ENCODE results near the gene AJM1.
"Not testable (repeated sequence)": the region's sequence is repeated elsewhere in the genome, so short reads cannot be mapped to it uniquely, and the experiment has no call there.

The AJM1 gene

DNA sequence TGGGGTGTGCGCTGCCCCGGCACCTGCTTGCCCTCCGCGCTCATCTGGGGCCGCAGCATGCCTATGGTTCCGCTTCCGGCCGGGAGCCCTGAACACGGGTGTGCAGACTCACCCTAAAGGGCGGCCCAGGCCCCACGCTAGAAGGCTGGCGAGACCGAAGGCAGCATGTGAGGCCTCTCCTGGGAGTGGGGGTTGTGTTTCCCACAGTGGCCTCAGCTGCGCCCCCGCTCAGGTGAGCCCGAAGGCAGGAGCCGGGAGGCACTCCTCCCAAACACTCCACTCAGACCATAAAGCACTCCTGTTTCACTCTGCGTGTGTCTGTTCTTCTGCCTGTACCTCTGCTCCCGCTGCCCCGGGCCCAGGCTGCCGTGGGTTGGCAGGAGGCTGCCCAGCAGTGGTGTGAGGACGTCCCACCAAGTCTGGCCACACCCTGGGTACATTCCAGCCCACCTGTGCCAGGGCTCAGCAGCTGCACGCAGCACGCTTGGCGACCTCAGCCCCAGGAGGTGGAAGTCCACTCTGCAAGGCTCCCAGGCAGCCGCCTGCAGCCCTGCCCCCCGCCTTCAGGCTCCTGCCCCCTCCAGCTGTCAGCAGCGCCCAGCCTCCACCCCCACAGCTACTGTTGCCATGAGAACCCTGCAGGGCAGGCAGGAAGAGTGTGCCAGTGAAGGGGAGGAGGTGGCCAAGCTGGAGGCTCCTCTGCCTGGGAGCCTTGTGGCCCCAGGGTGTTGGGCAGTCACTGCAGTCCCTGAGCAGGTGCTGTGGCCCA is 1.2 kb upstream of the AJM1 start:
- in situ Hi-C loops (cut with HindIII; ENCODE audit: low pct_ligation_motif_present, low pct_unique_long_range_greater_than_20kb, low sequenced_read_pairs) = no loop called here
- peak; percentile 43 for DNase-seq

GRCh38 chr9:136841646-136842379 is 465 bp upstream of the AJM1 start:
- DNase-seq; in situ Hi-C loops (cut with HindIII; ENCODE audit: low pct_ligation_motif_present, low pct_unique_long_range_greater_than_20kb, low sequenced_read_pairs): not testable (repeated sequence)

DNA sequence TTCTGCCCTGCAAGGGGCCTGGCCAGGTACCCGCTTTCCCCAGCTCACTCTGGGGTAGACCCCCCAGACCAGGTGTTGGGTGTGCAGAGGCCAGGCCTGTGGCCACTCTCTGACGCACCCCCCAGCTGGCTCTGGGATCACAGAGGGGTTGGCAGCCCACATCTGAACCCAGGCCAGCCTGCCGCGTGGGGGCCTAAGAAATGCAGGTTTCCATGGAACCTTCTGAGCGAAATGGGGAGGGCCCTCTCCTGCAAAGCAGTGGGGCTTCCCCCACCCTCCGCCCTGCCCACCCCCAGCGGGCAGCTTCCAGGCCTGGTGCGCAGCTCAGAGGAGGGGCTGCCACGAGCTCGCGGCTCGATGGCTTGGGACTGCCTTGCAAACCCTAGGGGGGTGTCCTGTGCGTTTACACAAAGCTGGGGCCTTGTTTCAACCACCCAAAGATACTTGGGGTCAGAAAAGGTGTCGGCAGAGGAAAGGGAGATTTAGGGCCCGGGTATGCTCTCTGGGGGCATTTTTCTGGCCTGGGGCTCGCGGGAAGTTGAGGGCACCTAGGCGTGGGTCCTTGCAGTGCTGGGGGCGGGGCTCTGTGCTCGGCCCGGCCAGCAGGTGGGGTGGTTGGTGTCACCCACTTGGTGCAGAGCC is 1.0 kb downstream of the AJM1 start:
- in situ Hi-C loops (cut with HindIII; ENCODE audit: low pct_ligation_motif_present, low pct_unique_long_range_greater_than_20kb, low sequenced_read_pairs); DNase-seq: not testable (repeated sequence)

DNA sequence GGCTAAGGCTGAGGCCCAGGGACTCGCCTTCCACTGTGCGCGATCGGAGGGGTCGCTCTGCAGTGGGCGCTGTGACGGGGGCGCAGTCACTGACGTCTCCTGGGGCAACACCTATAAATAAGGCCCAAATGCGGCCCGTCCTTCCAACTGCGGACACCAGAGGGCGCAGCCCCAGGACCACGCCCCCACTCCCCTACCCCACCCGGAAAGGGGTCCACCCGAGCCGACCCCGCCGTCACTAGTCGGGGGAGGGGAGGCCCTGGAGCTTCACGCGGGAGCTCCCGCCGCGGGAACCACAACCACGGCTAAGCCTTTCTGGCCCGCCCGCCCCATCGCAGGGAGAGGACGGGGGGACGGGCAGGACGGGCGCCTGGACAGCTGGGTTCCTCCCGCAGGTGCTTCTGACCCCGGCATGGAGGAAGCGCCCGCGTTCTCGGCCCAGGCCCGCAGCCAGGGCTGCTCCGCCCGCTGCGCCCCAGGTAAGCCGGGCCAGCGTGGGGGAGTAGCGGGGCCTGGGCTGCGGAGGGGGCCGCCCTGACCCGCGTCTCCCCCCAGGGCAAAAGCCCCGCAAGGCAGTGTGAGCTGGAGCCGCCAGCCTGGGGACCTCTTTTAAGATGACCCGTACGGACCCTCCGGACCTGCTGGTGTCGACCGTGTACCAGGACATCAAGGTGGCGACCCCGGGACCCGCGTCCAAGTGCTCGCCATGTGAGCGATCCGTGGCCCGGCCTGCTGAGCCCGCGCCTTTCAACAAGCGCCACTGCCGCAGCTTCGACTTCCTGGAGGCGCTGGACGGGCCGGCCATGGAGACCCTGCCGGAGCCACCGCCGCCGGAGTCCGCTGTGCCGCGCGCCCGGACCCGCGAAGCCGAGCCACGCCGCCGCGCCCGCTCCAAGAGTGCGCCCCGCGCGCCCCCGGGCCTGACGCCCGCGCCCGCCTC is 1.8 kb downstream of the AJM1 start:
- peak; percentile 25 for DNase-seq
- in situ Hi-C loops (cut with HindIII; ENCODE audit: low pct_ligation_motif_present, low pct_unique_long_range_greater_than_20kb, low sequenced_read_pairs) = not testable (repeated sequence)

DNA sequence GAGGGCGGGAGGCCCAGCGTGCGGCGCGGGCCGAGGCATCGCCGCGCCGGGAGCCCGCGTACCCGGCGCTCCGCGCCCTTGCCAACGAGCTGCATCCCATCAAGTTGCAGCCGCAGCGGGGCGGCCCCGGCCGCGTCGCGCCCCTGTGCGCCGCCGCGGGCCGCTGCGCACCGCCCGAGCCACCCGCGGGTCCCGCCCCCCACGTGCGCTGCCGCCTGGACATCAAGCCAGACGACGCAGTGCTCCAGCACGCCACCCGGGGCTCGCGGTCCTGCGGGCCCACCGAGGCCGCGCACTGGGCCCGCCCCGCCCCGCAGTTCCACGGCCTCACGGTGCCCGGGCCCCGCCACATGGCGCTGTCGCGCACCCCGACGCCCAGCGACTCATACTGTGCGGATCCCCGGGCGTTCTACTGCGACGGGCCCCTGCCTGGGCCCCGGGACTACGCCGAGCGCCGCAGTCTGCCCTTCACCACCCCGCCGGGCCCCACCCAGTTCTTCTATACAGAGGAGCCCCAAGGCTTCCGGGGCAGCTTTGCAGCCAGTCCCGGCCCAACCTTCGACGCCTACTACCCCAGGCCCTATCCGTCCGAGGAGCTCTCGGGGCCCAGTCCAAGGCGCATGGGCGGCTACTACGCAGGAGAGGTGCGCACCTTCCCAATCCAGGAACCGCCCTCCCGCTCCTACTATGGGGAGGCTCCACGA is 2.6 kb downstream of the AJM1 start:
- DNase-seq = no peak
- in situ Hi-C loops (cut with HindIII; ENCODE audit: low pct_ligation_motif_present, low pct_unique_long_range_greater_than_20kb, low sequenced_read_pairs) = no loop called here

DNA sequence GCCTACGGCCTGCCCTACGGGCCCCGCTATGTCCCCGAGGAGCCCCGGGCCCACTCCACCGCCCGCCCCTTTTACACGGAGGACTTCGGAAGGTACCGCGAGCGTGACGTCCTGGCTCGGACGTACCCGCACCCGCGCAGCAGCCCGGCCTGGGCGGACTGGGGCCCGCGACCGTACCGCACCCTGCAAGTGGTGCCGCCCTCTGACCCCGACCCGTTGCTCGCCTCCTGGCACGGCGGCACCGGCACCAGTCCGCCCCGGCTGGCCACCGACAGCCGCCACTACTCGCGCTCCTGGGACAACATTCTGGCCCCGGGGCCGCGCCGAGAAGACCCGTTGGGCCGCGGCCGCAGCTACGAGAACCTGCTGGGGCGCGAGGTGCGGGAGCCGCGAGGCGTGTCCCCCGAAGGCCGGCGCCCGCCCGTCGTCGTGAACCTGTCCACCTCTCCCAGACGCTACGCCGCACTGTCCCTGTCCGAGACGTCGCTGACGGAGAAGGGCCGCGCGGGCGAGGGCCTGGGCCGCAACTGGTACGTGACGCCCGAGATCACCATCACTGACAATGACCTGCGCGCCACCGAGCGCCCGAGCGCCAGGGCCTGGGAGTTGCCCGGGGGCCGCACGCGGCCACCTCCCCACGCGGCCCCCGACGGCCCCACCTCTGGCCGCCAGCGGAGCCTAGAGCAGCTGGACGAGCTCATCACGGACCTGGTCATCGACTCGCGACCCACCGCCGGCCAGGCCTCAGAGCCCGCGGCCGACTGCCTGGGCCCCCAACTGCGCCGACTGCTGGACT is 3.4 kb downstream of the AJM1 start:
- no peak for DNase-seq
- in situ Hi-C loops (cut with HindIII; ENCODE audit: low pct_ligation_motif_present, low pct_unique_long_range_greater_than_20kb, low sequenced_read_pairs) = no loop called here

GRCh38 chr9:136846376-136847087 is 4.3 kb downstream of the AJM1 start:
- DNase-seq = no peak
- in situ Hi-C loops (cut with HindIII; ENCODE audit: low pct_ligation_motif_present, low pct_unique_long_range_greater_than_20kb, low sequenced_read_pairs) = no loop called here

- peak; percentile 54 for DNase-seq
- in situ Hi-C loops (cut with HindIII; ENCODE audit: low pct_ligation_motif_present, low pct_unique_long_range_greater_than_20kb, low sequenced_read_pairs) = no loop called here
Observed at GRCh38 chr9:136847088-136847825, 5.0 kb downstream of the AJM1 start.

GRCh38 chr9:136847826-136848392 is 5.6 kb downstream of the AJM1 start:
- in situ Hi-C loops (cut with HindIII; ENCODE audit: low pct_ligation_motif_present, low pct_unique_long_range_greater_than_20kb, low sequenced_read_pairs) = no loop called here

GRCh38 chr9:136848393-136849037 is 6.2 kb downstream of the AJM1 start:
- in situ Hi-C loops (cut with HindIII; ENCODE audit: low pct_ligation_motif_present, low pct_unique_long_range_greater_than_20kb, low sequenced_read_pairs) = no loop called here
- DNase-seq = peak; percentile 51

More at GRCh38 chr9:136847826-136848392, 5.6 kb downstream of the AJM1 start:
- DNase-seq = peak; percentile 81

- peak; percentile 98 for DNase-seq
- in situ Hi-C loops (cut with HindIII; ENCODE audit: low pct_ligation_motif_present, low pct_unique_long_range_greater_than_20kb, low sequenced_read_pairs) = no loop called here
Observed at GRCh38 chr9:136849038-136849959, 7.0 kb downstream of the AJM1 start, which contains the start of gene PHPT1. TSS of gene PHPT1 (plus strand) at chr9:136849409. CDS start at chr9:136849431, 22 bp downstream.

- in situ Hi-C loops (cut with HindIII; ENCODE audit: low pct_ligation_motif_present, low pct_unique_long_range_greater_than_20kb, low sequenced_read_pairs) = no loop called here
- no peak for DNase-seq
Observed at GRCh38 chr9:136849960-136850865, 7.9 kb downstream of the AJM1 start.
